ENCODE results near the gene TEX13D. TPM values are rescaled to one million over a fixed set of nuclear protein-coding genes. Genes with fewer than 3 reads are reported as not detected.

TEX13D gene
- total and polyA plus RNA-seq, 2 experiments from 2014 or later = not detected

- no peaks in the 10 kb centered on the region for H3K79me2 ChIP-seq
- TF ChIP-seq EZH2phosphoT487 (IDR thresholded peaks at IDR 0.05; ENCODE audit: low read depth, severe bottlenecking, unreplicated experiment) (no peak), EZH2 (IDR thresholded peaks at IDR 0.05; ENCODE audit: borderline replicate concordance) (no peak), CTCF (IDR thresholded peaks at IDR 0.05; ENCODE audit: poor library complexity) (no peak)
- 53% methylated on average over 2 of the region's 2 CpGs for WGBS (ENCODE audit: low lambda C conversion rate, missing lambda C conversion rate)
Measured at GRCh38 chrX:124362072-124362471, 29.6 kb downstream of the TEX13D start.

GRCh38 chrX:124362761-124363160, 30.3 kb downstream of the TEX13D start:
- Histone ChIP-seq H3K4me3 (no peak overlapping the region), H3K36me3 (replicated peaks; ENCODE audit: insufficient read depth, low read depth) (no peaks in the 10 kb centered on the region), H3K4me2 (no peak overlapping the region), H3K27ac (no peak overlapping the region), H2AFZ (no peak overlapping the region), H4K20me1 (ENCODE audit: insufficient read depth, poor library complexity, severe bottlenecking) (no peaks in the 10 kb centered on the region), H3K4me1 (ENCODE audit: insufficient read depth) (no peaks in the 10 kb centered on the region), H3K27me3 (no peaks in the 10 kb centered on the region), H3K9me2 (replicated peaks; ENCODE audit: insufficient read depth) (no peaks in the 10 kb centered on the region), H3K79me2 (no peaks in the 10 kb centered on the region), H3K9me3 (ENCODE audit: low read depth) (no peaks in the 10 kb centered on the region)
- TF ChIP-seq EZH2 (IDR thresholded peaks at IDR 0.05; ENCODE audit: borderline replicate concordance) = no peak
- no peak for TF ChIP-seq EZH2phosphoT487 (IDR thresholded peaks at IDR 0.05; ENCODE audit: low read depth, severe bottlenecking, unreplicated experiment)
- no peak for TF ChIP-seq CTCF (IDR thresholded peaks at IDR 0.05; ENCODE audit: poor library complexity)
- 61% methylated on average over 1 of the region's 1 CpG for WGBS (ENCODE audit: low lambda C conversion rate, missing lambda C conversion rate)
- no peak for DNase-seq (ENCODE audit: low spot score)

More at GRCh38 chrX:124362072-124362471, 29.6 kb downstream of the TEX13D start:
- H2AFZ ChIP-seq = no peak overlapping the region
- H3K4me3 ChIP-seq = no peak overlapping the region
- no peaks in the 10 kb centered on the region for H3K36me3 ChIP-seq (replicated peaks; ENCODE audit: insufficient read depth, low read depth)
- H3K9me3 ChIP-seq (ENCODE audit: low read depth) = no peaks in the 10 kb centered on the region
- no peak overlapping the region for H3K4me2 ChIP-seq
- H3K27ac ChIP-seq = no peak overlapping the region
- DNase-seq (ENCODE audit: low spot score) = no peak
- no peaks in the 10 kb centered on the region for H3K4me1 ChIP-seq (ENCODE audit: insufficient read depth)
- H3K9me2 ChIP-seq (replicated peaks; ENCODE audit: insufficient read depth) = no peaks in the 10 kb centered on the region
- no peaks in the 10 kb centered on the region for H4K20me1 ChIP-seq (ENCODE audit: insufficient read depth, poor library complexity, severe bottlenecking)
- H3K27me3 ChIP-seq = no peaks in the 10 kb centered on the region

GRCh38 chrX:124369722-124370121, 37.3 kb downstream of the TEX13D start:
- Histone ChIP-seq H3K27ac (no peak overlapping the region), H3K79me2 (no peaks in the 10 kb centered on the region), H4K20me1 (ENCODE audit: insufficient read depth, poor library complexity, severe bottlenecking) (no peaks in the 10 kb centered on the region), H3K27me3 (no peaks in the 10 kb centered on the region), H3K4me1 (ENCODE audit: insufficient read depth) (no peaks in the 10 kb centered on the region), H3K9me3 (ENCODE audit: low read depth) (no peaks in the 10 kb centered on the region), H2AFZ (no peak overlapping the region), H3K4me3 (no peak overlapping the region), H3K4me2 (no peak overlapping the region), H3K36me3 (replicated peaks; ENCODE audit: insufficient read depth, low read depth) (no peaks in the 10 kb centered on the region), H3K9me2 (replicated peaks; ENCODE audit: insufficient read depth) (no peaks in the 10 kb centered on the region)
- no peak for DNase-seq (ENCODE audit: low spot score)
- TF ChIP-seq EZH2phosphoT487 (IDR thresholded peaks at IDR 0.05; ENCODE audit: low read depth, severe bottlenecking, unreplicated experiment) (no peak), EZH2 (IDR thresholded peaks at IDR 0.05; ENCODE audit: borderline replicate concordance) (no peak), CTCF (IDR thresholded peaks at IDR 0.05; ENCODE audit: poor library complexity) (no peak)

- 70% methylated on average over 1 of the region's 1 CpG for WGBS (ENCODE audit: low lambda C conversion rate, missing lambda C conversion rate)
- no peak for DNase-seq (ENCODE audit: low spot score)
Measured at GRCh38 chrX:124373348-124373747, 40.9 kb downstream of the TEX13D start.

More at GRCh38 chrX:124373348-124373747, 40.9 kb downstream of the TEX13D start:
- Histone ChIP-seq H2AFZ (no peak overlapping the region), H3K9me2 (replicated peaks; ENCODE audit: insufficient read depth) (no peaks in the 10 kb centered on the region), H3K79me2 (no peaks in the 10 kb centered on the region), H3K4me3 (no peak overlapping the region), H3K4me2 (no peak overlapping the region), H4K20me1 (ENCODE audit: insufficient read depth, poor library complexity, severe bottlenecking) (no peaks in the 10 kb centered on the region), H3K9me3 (ENCODE audit: low read depth) (no peaks in the 10 kb centered on the region), H3K36me3 (replicated peaks; ENCODE audit: insufficient read depth, low read depth) (no peaks in the 10 kb centered on the region), H3K27ac (no peak overlapping the region), H3K4me1 (ENCODE audit: insufficient read depth) (no peaks in the 10 kb centered on the region), H3K27me3 (no peaks in the 10 kb centered on the region)
- TF ChIP-seq CTCF (IDR thresholded peaks at IDR 0.05; ENCODE audit: poor library complexity) (no peak), EZH2 (IDR thresholded peaks at IDR 0.05; ENCODE audit: borderline replicate concordance) (no peak), EZH2phosphoT487 (IDR thresholded peaks at IDR 0.05; ENCODE audit: low read depth, severe bottlenecking, unreplicated experiment) (no peak)

Data from hepatocyte (in vitro differentiated cells).